Measurements from ENCODE around the gene UBR1.
"Not testable (repeated sequence)": the region's sequence is repeated elsewhere in the genome, so short reads cannot be mapped to it uniquely, and the experiment has no call there.

Gene UBR1

DNA sequence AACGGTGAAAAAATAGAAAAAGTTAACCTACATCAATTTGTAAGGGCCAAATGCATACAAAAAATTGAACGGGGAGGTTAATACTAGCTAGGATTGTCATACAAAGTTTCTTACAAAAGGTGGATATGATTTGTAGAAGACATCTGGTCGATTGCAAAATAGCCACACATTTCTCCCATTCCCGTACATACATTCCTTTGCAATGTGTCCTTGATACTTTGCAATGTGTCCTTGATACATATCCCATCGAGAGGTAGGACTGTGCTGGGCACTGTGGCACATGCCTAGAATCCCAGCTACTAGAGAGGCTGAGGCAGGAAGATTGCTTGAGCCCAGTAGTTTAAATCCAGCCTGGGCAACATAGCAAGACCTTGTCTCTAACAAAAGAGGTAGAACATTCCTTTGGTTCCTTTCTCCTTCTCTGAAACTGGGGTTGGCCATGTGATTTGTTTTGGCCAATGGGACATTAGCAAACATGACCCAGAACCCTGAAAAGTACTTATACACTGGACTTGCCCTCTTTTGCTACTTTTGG lies 194.7 kb downstream of the UBR1 start:
- DNase-seq (ENCODE audit: low read depth) = no peak

DNA sequence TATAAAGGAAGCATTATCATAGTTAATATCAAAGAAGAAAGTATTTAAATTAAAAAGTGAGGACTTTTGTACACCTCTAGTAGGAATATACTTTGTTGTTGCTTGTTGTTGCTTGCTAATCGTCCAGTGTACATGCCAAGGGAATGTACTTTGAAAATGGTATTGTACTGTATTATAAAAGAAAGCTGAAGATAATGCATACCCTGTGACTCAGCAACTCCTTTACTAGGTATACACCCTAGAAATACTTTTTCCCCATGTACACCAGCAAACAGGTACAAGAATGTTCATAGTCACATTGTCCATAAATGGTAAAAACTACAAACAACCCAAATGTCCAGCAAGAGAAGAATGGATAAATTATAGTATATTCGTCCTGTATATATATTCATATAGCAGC lies 197.3 kb downstream of the UBR1 start:
- DNase-seq (ENCODE audit: low read depth) = no peak

DNA sequence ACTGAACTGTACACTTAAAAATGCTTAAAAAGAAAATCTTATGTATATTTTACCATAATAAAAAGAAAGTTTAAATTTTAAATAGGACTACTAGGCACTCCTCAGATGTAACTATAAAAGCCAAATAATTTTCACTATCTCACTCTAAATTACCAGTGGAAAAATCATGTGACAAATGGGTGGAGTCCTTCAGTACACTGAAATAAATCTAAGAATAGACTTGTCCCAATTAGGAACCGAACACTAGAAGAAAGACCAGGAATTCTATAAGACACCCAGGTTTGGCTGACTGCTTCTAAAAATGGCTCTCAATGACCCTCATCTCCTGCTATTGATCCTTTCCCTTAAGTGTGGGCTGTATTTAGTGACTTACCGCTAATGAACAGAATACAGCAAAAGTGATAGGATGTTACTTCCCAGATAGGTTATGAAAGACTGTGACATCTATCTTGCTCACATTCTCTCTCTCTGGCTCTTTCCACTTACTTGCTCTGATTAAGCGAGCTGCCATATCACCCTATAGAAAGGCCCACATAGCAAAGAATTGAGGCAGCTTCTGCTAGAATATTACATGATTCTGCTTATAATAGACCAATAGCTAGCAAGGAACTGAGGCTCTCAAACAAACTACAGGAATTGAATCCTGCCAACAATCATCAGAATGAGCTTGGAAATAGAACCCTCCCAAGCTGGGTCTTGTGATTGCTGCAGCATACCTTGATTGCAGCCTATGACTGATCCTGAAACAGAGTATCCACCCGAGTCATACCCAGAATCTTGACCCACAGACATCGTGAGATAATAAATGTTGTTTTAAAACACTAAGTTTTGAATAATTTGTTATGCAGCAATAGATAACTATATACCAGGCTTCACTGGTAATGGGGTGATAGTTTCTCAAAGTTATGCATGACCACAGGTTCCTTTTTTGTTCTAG lies 202.2 kb downstream of the UBR1 start:
- no peak for DNase-seq (ENCODE audit: low read depth)

DNA sequence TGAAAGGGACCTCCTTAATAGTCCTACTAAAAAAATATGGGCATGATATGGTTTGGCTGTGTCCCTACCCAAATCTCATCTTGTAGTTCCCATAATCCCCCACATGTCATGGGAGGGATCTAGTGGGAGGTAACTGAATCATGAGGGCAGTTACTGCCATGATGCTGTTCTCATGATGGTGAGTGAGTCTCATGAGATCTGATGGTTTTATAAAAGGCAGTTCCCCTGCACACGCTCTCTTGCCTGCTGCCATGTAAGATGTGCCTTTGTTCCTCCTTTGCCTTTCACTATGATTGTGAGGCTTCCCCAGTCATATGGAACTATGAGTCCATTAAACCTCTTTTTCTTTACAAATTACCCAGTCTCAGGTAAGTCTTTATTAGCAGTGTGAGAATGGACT lies 211.9 kb downstream of the UBR1 start:
- DNase-seq (ENCODE audit: low read depth) = not testable (repeated sequence)

All from stimulated activated CD8-positive, alpha-beta memory T cell treated with anti-CD3 and anti-CD28 coated beads, Interleukin-4, amount 100 ng/mL, for 24 hours (primary cell).